Stimulated activated CD4-positive, alpha-beta T cell treated with anti-CD3 and anti-CD28 coated beads, Interleukin-12 subunit alpha, Interleukin-12 subunit beta, amount 100 ng/mL, for 4 hours (primary cell): ENCODE results near the gene PROSER2.
"Not testable (repeated sequence)": the region's sequence is repeated elsewhere in the genome, so short reads cannot be mapped to it uniquely, and the experiment has no call there.

Experiments used
- DNase-seq: peaks from one replicate; pipeline ENCODE4 v3.0.0-alpha.2; 2020

Gene PROSER2

DNA sequence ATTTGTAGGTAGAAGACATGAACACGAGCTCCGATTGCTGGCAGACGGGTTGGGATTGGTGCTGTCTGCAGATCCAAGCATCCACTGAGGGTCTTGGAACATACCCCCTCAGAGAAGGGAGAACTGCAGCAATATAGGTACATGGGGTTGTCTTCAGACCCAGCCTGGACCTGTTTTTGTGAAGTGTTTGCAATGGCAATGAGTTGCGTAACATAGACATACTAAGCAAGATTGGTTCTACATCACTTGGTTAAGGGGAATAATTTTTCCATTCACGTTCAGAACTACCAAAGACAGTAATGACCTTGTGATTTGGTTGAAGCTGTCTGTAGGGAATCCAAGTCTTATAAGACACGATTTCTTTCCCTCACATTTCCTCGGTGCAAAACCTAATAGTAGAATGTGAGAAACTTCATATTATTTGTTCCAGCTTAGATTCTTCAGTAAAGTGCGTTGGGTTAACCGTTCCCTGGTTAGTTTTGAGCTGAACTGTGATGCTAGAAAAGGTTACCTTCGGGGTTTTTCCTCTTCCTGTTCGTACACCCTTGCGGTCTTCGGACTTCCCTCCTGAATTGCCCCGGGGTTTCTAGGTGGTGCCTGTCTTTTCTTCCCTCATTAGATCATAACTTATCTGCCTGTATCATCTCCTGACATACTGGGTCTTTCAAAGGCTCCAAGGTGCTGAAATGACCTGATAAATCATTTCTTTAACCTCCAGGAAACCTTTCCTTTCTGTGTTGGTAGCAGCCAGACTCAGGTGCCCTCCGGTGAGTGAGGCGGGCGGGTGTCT, 14.4 kb downstream of the PROSER2 start:
- DNase-seq, result no peak

DNA sequence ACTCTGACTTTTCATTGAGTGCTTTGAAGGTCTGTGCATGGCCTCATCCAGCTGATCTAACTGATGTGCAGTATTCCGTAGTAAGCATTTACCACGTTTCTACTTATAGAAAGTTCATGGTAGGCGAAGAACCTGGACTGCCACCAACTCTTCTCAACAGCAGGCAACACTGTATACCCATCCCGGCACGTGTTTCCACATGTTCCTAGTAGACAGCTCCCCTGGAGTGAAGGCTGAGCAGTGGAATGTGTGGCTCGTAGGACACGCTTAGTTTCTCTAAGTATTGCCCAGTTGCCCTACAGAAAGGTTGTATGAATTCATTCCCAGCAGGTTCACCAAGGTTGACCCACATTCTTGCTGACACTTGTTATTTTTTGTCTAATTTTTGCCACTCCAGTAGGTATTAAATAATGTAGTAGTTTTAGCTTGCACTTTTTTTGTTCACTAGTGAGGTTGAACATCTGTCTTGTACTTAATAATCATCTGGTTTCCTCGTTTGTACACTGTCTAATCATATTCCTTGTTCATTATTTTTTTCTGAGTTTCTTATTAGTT, 15.2 kb downstream of the PROSER2 start:
- DNase-seq, result no peak

DNA sequence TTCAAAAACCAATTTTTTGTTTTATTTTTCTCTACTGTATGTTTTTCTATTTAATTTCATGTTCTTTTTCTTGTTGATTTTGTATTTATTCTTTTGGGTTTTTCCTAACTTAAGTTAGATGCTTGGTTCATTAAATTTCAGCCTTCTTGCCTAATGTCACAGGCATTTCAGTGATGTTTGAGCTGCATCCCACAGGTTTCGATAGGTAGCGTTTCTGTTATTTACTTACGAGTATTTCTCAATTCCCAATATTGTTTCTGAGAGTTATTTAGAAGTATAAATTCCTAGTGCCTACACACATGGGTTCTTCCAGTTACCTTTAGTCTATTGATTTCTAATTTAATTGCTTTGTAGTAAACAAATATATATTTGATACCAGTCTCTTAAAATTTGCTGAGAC, 18.2 kb downstream of the PROSER2 start:
- no peak for DNase-seq

DNA sequence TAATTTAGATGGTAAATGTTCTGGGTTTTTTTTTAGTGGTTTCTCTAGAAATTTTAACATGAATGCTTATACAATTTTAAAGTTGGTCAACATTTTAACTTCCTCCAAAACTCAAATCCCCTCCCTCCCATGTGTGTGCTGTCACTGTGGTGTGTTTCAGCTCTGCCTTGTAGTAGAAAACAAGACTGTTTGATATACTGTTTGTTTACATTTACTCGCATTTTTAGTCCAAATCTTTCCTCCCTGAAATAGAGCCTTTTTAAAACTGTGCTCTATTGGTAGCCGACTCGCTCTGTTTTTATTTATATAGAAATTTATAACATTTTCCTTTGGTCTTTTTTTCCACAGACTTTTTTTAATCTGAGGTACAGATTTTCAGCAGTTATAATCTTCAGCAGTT, 19.3 kb downstream of the PROSER2 start:
- no peak for DNase-seq

DNA sequence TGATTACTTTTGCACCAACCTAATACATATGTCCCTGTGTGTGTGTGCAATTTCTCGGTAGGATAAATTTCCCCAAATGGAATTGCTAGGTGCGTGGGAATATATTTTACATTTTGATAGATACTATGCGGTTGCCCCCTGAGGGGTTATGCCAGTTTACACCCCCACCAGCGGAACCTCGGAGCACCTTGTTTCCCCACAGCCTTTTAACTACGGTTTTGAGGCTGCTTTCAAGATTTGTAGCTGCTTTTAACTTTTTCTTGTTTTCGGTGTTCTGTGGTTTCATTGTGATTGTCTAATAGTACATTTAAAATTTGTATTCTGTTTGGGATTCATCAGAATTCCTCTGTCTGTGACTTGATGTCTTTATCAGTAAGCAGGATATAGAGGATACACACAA, 22.0 kb downstream of the PROSER2 start:
- no peak for DNase-seq

DNA sequence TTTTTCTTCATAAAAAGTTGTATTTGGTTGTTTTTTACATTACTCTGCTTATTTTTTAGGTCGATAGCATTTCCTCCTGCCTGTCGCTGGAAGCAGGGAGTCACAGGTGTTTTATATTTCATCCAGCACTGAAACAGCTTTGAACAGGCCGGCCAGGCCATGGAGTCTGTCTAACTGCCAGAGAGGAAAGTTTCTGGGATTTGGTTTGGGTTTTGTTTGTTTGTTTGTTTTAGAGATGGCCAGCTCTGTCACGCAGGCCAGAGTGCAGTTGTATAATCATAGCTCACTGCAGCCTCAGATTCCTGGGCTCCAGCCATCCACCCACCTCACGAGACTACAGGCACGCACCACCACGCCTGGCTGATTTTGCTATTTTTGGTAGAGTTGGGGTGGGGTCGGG, 23.4 kb downstream of the PROSER2 start:
- DNase-seq, result no peak

DNA sequence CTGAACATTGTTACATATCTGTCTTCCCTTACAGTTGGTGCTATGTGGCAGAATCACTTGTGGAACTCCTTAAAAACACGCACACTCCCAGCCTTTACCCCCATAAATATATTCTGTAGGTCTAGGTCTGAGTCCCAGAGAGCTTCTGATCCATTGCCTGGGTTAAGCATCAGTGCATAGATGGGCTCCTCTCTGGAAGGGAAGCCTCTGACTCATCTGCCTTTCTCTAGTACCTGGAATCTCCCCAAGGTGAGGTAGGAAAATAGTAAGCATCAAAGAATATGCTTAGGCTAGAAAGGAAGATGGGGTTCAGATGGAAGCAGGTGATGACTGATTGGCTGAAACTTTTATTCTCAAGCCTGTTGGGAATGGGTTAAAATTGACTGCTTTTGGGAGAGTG, 26.1 kb downstream of the PROSER2 start:
- no peak for DNase-seq

DNA sequence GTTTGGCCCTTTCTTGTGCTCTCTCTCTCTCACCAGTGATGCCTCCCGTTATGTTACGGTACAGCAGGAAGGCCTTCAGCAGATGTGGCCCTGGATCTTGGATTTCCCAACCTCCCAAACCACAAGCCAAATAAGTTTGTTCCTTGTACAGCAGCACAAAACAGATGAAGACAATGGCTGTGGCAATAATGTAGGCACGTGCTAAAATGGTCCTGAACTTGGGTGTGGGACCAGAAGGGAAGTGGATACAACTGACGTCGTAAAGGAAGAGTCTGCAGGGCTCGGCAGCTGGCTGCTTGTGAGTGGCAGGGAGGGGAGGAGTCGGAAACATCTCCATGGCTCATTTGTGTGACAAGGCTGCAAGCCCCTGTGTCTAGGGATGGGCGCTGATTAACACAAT, 26.8 kb downstream of the PROSER2 start:
- no peak for DNase-seq

DNA sequence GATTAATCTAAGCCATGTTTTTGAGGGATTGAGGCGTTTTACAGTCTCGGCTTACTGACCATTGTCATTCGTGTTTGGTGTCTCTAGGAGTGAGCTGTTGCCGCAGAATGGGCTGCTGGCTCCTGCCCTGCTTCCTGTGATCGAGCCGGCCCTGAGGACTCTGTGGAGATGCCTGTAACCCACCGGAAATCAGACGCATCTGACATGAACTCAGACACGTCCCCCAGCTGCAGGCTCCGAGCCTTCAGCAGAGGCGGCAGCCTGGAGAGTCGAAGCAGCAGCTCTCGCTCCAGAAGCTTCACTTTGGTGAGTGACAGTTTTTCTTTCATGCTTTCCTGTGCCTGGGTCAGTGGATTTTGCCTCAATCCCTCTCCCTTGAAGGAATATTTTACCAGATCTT, 28.8 kb downstream of the PROSER2 start:
- no peak for DNase-seq

DNA sequence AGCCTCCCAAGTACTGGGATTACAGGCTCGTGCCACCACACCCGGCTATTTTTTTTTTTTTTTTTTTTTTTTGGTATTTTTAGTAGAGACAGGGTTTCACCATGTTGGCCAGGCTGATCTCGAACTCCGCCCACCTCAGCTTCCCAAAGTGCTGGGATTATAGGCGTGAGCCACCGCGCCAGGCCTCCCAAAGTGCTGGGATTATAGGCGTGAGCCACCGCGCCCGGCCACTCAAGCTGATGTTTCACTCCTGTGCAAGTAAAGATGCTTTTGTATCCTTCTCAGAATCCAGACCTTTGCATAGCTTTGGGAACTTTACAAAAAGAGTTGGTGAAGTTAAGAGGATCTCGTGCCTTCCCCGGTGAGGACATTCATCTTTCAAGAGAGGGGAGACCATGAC, 29.5 kb downstream of the PROSER2 start:
- DNase-seq, result not testable (repeated sequence)

DNA sequence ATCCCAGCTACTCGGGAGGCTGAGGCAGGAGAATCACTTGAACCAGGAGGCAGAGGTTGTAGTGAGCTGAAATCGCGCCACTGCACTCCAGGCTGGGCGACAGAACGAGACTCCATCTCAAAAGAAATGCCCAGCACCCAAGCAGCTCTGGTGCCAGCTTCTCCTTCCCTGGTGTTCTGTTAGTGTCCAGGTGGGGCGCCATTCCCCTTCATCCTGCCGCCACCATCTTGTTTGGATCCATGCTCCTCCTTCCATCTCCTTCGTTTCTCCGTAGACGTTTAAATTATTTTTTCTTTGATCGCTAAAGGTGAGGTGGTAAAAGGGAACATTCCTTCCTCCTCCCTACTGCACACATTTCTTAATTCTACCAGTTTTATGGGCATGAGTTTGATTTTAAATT, 30.3 kb downstream of the PROSER2 start:
- no peak for DNase-seq

DNA sequence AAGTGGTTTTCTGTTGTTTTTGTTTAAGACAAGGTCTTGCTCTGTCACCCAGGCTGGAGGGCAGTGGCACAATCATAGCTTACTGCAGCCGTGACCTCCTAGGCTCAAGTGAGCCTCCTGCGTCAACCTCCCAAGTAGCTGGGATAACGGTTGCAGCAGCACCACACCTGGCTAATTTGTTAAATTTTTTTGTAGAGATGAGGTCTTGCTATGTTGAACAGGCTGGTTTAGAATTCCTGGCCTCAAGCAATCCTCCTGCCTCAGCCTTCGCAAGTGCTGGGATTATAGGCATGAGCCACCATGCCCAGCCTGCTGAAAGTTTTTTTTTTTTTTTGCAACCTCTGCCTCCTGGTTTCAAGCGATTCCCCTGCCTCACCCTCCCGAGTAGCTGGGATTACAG, 31.1 kb downstream of the PROSER2 start:
- DNase-seq, result no peak

DNA sequence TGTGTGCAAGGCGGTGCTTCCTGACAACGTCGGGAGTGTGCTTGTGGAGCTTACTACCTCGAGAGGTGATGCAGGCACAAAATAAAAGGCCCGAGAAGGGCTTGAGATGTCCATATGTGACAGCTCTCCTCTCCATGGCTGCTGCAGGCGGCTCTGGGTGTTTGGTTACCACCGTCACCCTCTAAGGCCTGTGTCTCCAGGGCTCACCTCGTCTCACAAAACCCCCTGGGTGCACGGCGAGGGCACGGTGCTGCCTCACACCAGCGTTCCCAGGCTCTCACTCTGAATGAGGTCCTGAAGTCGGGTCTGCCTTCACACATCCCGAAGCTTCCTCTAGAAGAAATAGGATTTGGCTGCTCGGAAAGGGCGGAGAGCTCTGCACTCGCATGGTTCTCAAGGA, 32.9 kb downstream of the PROSER2 start:
- no peak for DNase-seq

DNA sequence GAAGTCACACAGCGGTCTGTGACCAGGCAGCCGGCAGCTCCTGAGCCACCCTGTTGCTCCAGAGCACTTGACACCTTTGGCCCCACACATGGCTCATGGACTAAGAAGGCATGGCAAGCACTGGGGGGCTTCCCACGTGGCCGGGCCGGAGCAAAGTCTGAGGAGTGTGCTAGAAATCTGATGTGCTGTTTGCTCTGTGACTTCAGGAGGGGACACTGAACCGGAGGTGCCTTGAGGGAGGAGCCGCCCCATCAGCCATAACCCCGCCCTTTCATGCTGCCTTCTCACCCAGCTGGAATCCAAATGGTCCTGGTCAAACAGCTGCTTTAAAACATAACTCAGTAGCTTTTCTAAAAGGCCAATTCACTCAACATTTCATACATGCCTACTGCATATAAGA, 33.5 kb downstream of the PROSER2 start:
- no peak for DNase-seq

DNA sequence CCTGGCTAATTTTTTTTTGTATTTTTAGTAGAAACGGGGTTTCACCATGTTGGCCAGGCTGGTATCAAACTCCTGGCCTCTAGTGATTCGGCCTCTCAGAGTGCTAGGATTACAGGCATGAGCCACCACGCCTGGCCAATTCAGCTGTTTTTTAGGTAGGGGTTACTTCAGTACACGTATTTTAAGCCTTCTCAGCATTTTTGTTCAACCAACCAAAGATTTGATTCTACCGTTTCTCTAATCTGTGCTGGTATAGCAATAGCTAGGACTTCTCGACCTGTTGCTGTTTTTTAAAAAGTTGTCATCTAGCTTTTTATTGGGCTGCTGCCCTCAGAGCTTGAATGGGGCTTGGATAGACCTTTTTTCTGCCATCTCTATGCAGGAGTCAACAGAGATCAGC, 34.9 kb downstream of the PROSER2 start:
- DNase-seq, result no peak

DNA sequence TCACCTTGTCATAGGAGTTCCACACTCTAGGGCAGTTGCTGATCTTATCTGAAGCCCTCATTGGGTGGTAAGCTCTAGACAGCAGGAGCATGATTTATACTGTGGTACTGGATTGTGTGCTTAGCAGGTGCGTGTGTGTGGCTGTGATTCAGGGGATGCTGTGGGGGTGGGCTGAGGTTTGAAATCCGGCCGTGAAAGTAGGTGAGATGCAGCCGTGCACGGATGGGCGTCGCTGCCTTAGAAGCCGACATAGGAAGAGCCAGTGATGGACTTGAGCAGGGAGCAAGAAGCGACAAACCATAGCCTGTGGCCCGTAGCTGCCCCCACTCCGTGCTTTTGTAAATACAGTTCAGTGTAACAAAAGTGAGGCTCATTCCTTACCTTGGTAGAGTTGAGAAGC, 38.2 kb downstream of the PROSER2 start:
- DNase-seq, result no peak

DNA sequence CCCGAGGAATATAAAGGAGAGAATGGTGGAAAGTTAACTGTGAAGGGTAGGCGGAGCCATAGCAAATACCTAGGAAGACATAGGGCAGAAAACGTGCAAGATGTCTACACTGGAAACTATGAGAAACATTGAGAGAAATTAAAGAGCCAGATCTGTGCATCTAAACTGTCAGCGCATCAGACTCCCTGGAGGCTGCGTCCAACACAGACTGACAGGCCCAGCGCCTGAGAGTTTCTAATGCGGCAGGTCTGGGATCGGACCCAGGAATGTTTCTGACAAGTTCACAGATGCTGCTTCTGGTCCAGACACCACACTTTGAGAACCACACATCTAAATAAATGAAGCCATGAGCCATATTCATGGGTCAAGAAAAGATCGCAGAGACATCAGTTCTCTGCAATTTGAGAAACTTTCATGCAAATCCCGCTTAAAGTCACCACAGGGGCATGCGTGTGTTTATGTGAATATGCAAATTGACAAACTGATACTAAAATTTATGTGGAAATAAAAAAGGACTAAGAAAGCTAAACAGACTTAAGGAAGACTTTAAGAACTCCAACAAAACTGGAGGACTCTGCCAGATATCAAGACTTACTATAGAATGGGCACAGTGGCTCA, 38.8 kb downstream of the PROSER2 start:
- no peak for DNase-seq

DNA sequence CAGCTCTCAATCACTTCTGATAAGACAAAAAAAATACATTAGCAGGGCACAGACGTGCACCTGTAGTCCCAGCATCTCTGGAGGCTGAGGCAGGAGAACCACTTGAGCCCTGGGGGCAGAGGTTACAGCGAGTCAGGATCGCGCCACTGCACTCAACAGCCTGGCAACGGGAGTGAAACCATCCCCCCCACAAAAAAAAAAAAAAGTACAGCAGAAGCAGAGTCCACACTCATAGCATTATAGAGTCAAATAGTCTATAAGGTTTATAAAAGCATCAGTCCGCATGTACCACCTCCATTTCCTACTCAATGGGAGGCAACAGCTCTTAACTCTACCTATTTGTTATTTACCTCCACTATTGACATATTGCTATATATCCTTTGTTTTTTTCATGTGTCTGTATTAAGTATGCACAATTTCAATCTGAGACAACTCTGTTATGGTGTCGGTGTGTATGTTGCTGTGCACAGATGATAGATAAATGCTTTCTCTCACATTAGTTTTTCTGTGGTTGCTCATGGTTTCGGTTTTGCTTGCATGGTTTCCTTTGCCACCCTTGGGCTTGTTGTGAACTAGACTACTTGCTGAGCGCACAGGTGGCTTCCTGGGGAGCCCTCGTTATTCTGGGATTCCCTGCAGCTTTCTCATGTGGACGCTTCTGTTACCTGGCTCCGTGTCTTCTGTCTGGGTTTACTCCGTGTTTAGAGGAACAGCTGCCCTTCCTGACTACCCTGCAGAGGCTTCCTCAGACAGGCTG, 40.4 kb downstream of the PROSER2 start:
- peak; percentile 27 for DNase-seq

DNA sequence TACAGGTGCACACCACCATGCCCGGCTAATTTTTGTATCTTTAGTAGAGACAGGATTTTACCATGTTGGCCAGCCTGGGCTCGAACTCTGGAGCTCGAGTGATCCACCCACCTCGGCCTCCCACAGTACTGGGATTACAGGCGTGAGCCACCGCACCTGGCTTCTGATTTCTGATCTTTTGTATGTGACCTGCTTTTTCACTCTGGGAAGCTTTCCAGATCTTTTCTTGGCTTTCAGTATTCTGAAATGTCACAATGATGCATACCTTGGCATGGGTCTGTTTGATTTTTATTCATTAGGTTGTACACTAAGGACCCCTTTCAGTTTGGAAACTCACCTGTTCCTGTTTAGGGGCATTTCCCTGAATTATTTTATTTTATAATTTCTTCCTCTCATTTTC, 41.6 kb downstream of the PROSER2 start:
- no peak for DNase-seq

DNA sequence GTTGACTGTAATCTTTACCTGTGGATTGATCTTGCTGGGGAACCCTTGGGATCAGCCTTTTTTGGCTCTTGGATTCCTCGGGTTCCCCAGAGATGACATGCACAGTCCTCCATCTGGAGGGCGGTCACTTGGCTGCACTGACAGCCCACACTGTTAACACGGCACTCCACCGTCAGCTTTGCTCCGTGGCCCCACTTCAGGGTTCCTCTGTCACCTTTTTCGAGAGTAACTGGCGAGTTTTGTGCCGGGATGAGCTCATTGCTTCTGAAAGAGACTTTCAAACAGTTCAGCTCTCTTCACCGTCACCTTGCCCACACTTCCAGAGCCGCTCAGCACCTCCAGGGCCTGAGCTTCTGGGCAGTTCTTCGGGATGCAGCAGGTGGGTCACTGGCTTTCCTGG, 42.4 kb downstream of the PROSER2 start:
- no peak for DNase-seq

DNA sequence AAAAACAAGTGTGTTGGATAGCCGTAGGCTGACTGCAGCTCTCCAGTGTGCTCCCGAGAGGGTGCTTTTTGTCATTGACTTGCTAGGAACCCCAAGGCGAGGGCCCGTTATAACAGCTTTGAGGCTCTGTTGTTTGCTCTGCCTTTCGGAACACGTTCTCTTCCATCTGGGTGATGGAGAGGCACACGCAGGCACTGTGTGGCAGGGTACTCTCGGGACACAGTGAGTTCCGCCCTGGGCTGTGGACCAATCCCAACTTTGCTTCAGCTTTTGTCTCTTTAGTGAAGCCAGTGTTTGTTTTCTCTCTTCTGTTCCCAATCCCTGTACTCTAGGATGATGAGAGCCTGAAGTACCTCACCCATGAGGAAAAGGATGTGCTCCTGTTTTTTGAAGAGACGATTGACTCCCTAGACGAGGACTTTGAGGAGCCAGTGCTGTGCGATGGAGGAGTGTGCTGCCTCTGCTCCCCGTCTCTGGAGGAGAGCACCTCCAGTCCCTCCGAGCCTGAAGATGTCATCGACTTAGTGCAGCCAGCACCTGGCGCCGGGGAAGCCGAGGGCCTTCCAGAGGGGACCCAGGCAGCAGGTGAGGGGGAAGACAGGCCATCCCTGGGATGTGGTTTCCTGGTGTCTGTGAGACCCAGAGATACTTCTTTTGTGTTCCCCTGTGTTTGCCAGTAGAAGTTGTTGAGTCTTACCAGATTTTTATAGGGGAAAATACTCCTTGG, 43.2 kb downstream of the PROSER2 start:
- DNase-seq, result no peak

DNA sequence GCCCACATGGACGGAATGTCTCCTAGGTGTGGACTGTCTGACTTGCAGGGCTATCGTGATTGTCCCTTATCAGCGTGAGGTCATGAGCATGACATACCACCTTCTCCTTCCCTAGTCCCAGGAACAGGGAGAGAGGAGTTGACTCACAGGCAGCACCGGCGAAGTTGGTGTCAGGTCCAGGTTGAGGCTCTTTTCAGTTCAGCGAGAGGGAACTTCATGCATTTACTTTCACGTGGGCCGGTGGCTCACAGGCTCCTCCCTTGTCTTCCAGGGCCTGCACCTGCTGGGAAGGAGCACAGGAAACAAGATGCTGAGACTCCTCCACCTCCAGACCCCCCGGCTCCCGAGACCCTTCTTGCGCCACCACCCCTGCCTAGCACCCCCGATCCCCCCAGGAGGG, 46.1 kb downstream of the PROSER2 start:
- no peak for DNase-seq
